ENCODE data around the gene BRD3.
A peak's percentile ranks its signal among the peaks of the same experiment; 100 is the strongest.
"Not testable (repeated sequence)": the region's sequence is repeated elsewhere in the genome, so short reads cannot be mapped to it uniquely, and the experiment has no call there.

Gene BRD3

DNA sequence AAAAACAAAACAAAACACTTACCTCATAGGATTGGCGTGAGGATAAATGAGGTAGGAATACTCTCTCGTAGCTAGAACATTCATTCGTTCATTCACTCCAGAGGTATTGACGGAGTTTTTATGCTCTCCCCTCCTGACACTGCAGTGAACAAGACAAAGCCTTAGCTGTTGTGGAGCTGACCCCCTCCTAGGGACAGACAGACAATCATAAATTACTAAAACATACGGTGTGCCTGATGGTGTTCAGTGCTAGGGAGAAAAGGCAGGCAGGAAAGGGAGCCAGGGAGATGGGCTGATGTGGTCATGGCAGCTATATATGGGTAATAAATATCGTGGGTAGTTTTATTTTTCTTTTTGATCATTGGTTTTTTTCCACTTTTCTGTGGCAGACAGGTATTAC, 5.7 kb upstream of the BRD3 start:
- Histone ChIP-seq H3K9ac (ENCODE audit: low read depth, low read length) (no peak overlapping the region), H3K9me3 (ENCODE audit: control insufficient read depth, insufficient read depth, low read length) (peaks cover 6% of the 10 kb centered on the region), H3K36me3 (ENCODE audit: insufficient read depth, low read length) (no peaks in the 10 kb centered on the region), H3K4me1 (ENCODE audit: insufficient read depth, low read length) (no peaks in the 10 kb centered on the region)

DNA sequence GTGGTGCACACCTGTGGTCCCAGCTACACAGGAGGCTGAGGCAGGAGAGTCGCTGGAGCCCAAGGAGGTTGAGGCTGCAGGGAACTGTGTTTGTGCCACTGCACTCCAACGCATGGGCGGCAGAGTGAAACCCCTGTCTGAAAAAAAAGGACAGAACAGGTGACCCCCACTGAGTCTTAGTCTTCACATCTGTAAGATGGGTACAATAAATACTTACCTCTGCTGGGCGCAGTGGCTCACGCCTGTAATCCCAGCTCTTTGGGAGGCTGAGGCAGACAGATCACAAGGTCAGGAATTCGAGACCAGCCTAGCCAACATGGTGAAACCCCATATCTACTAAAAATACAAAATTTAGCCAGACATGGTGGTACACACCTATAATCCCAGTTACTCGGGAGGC, 4.9 kb upstream of the BRD3 start:
- H3K4me1 ChIP-seq (ENCODE audit: insufficient read depth, low read length); H3K9me3 ChIP-seq (ENCODE audit: control insufficient read depth, insufficient read depth, low read length); H3K9ac ChIP-seq (ENCODE audit: low read depth, low read length); H3K36me3 ChIP-seq (ENCODE audit: insufficient read depth, low read length): not testable (repeated sequence)

DNA sequence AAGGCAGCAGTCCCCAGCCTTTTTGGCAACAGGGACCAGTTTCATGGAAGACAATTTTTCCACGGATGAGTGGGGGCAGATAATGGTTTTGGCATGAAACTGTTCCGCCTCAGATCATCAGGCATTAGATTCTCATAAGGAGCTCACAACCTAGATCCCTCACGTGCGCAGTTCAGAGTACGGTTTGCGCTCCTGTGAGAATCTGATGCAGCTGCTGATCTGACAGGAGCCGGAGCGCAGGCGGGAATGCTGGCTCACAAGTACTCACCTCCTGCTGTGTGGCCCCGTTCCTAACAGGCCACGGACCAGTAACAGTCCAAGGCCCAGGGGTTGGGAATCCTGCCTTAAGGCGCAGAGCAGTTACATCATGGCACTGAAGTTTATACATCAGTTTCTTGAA, 3.3 kb upstream of the BRD3 start:
- Histone ChIP-seq H3K9me3 (ENCODE audit: control insufficient read depth, insufficient read depth, low read length) (peaks cover 6% of the 10 kb centered on the region), H3K9ac (ENCODE audit: low read depth, low read length) (no peak overlapping the region), H3K36me3 (ENCODE audit: insufficient read depth, low read length) (no peaks in the 10 kb centered on the region), H3K4me1 (ENCODE audit: insufficient read depth, low read length) (no peaks in the 10 kb centered on the region)

DNA sequence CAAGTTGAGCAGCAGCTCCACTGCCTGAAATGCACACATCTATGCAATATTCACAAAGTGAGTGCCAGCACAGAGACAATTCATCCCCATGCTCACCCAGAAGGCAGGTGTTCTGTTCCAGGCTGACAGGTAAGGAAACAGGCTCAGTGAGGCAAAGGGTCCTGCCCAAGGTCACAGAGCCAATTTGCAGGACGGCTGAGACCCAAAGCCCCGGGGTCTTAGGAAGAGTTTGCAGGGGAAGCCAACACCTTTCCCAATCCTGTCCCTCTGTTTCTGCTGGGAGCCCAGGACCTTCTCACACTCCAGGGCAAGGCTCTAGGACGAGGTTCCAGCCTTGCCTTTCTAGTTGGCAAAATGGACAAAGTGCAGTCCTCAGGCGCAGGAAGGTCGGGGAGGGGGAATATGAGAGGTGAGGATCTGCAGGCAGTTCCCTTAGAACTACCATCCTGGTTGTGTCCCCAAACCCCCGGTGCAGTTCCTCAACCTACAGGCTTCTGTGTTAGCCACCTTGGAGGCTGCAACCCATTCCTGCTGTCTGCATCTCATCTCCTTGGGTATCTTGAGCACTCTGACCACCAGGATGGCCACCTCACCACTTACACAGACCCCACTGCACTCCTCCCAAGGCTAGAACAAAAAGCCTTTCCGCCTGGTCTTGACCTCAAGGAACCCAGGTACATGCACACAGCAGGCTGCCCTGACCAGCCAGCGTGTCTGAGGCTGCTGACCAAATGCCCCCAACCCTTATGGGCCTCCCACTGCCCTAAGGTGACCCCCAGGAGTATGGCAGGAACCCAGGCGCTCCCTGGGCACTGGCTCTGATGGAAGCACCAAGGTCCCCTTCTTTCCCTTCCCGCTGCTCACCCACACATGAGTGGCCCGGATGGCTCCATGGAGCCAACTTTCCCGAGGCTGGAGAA, 1.9 kb upstream of the BRD3 start:
- Histone ChIP-seq H3K9me3 (ENCODE audit: control insufficient read depth, insufficient read depth, low read length) (peaks cover 6% of the 10 kb centered on the region), H3K9ac (ENCODE audit: low read depth, low read length) (no peak overlapping the region), H3K36me3 (ENCODE audit: insufficient read depth, low read length) (no peaks in the 10 kb centered on the region), H3K4me1 (ENCODE audit: insufficient read depth, low read length) (peaks cover 6% of the 10 kb centered on the region)

DNA sequence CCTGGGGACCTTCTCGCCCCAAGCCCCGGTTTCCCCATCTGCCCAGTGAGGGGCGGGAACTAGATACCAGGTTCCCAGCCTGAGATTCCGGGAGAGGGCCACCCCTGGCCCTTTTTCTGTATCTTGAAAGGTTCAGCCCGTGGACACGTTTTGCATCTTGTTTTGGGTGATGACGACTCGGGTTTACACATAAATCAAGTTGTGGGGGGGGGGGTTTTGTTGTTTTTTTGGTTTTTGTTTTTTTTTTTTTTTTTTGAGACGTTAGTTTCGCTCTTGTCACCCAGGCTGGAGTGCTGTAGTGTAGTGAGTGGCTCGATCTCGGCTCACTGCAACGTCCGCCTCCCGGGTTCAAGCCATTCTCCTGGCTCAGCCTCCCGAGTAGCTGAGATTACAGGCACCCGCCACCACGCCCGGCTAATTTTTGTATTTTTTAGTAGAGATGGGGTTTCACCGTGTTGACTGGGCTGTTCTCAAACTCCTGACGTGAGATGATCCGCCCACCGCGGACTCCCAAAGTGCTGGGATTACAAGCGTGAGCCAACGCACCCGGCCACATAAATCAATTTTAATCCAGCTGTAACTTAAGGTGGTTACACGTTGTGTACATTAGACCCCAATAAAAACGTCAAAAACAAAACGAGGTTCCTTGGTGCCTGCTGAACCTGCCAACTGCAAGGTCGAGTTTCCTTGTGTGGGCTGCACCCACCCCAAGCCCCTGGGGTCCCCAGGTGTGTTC, 1.1 kb upstream of the BRD3 start:
- no peaks in the 10 kb centered on the region for H3K36me3 ChIP-seq (ENCODE audit: insufficient read depth, low read length)
- H3K9ac ChIP-seq (ENCODE audit: low read depth, low read length) = peak overlapping the region; percentile 66
- H3K9me3 ChIP-seq (ENCODE audit: control insufficient read depth, insufficient read depth, low read length) = peaks cover 6% of the 10 kb centered on the region
- H3K4me1 ChIP-seq (ENCODE audit: insufficient read depth, low read length) = peaks cover 6% of the 10 kb centered on the region

DNA sequence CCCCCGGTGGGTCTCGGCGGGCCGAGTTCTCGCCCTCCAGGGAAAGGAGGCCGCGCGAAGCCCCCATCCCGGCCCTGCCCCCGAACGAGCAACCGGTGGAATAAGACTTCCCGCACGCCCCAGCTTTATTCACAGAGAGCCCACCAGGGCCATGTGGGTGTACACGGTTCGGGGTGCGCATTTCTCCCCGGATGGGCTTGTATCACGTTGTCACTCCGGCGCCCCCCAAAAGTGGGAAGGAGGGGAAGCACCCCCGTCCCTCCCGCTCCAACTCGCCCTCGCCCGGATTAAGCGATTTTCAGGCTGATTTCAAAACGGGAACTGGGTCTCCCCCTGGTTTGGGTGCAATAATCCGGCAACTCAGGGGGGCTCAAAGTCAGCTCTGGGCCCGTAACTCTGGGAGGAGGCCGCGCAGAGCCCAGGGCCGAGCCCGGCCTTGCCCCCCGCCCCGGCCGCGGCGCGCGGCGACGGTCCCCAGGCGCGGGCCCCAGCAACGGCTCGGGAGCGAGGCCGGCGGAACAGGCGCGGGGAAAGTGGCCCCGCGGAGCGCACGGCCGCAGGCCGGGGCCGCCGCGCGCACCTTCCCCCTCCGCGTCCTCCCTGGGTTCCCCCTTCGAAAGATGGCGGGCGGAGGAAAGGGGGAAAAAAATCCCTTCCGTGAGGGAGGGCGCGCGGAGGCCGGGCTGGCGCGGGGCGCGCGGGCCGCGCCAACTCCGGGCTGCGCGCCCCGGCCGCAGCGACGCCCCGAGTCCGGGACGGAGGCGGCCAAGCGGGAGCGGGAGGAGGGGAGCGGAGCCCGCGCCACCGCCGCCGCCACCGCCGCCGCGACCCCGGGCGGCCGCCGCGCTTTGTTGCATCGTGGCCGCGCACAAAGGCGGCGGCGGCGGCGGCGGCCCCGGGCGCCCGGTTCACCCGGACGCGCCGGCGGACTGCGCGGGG, 644 bp downstream of the BRD3 start:
- H3K36me3 ChIP-seq (ENCODE audit: insufficient read depth, low read length) = no peaks in the 10 kb centered on the region
- H3K9ac ChIP-seq (ENCODE audit: low read depth, low read length) = peak overlapping the region; percentile 98
- peaks cover 3% of the 10 kb centered on the region; the same call in 1 of the 2 replicates for H3K9me3 ChIP-seq (ENCODE audit: control insufficient read depth, insufficient read depth, low read length)
- peaks cover 10% of the 10 kb centered on the region for H3K4me1 ChIP-seq (ENCODE audit: insufficient read depth, low read length)

DNA sequence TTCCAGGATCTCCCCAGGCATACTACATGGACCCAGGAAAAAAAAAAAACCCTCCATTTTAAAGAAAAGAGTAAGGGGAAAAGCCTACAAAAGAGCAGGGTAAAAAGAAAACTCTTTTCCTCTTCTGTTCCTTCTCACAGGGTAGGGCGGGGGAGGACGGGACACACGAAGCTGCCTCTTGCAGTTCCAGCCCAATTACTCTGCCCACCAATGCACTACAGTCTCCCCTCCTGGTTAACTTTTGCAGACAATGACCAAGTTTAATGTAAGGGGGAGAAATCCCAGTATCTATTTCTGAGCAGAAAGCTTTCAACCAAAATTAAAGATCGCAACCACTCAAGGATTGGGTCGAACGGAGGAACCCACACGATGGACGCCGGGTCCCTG, 1.3 kb downstream of the BRD3 start:
- peaks cover 10% of the 10 kb centered on the region for H3K4me1 ChIP-seq (ENCODE audit: insufficient read depth, low read length)
- no peaks in the 10 kb centered on the region for H3K36me3 ChIP-seq (ENCODE audit: insufficient read depth, low read length)
- peak overlapping the region; percentile 98 for H3K9ac ChIP-seq (ENCODE audit: low read depth, low read length)
- H3K9me3 ChIP-seq (ENCODE audit: control insufficient read depth, insufficient read depth, low read length) = peaks cover 3% of the 10 kb centered on the region; the same call in 1 of the 2 replicates

DNA sequence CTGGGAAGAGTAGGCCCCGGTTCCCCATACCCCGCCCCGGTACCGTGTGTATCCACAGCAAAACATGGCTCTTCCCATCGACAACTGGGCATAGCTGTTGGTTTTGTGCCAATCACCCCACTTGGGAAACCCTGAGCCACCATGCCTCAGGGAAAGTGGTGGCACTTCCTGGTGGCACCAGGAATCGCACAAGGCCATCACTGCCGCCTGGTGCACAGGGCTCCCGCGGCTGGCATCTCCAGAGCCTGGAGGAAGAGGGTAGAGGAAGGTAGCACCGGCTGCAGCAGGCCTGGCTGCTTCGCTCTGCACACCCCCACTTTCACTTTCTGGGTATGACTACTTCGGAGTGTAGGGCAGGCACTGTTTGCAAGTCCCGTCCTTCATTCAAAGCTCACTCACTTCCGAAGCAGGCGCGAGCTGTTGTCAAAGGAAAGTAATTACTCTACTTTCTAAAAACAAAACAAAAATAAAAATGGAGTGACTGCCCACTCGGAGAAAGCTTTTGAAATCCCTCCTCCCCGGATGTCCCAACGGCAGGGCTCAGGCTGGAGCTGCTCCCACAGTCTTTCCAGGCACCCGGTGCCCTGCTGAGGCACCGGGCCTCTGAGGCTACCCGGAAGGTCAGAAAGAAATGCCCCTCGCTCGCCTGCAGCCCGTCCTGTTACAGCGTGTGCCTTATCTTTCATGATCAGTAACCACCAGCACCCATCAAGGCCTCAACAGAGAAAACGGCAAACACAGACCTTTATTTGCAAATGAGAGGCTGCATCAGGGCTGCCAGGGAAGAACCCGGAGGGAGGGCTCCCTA, 2.0 kb downstream of the BRD3 start:
- H3K9ac ChIP-seq (ENCODE audit: low read depth, low read length) = peak overlapping the region; percentile 98
- no peaks in the 10 kb centered on the region for H3K9me3 ChIP-seq (ENCODE audit: control insufficient read depth, insufficient read depth, low read length)
- peaks cover 10% of the 10 kb centered on the region for H3K4me1 ChIP-seq (ENCODE audit: insufficient read depth, low read length)
- H3K36me3 ChIP-seq (ENCODE audit: insufficient read depth, low read length) = no peaks in the 10 kb centered on the region

DNA sequence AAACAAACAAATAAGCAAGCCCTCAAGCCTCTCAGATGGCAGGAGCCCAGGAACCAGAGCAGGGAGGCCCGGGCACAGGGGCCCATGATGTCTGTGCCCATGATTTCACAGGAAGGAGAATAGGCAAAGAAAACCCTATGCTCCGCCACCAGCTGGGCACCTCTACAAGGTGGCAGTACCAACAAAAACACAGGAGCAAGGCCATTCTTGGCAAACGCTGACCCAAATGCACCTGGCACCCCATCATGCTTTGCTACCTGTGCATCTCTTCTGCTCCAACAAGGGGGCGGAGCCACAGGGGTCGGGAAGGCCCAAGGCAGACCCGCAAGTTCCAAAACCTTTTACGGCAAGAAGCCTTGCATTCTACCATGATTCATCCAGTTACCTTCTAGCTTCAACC, 3.1 kb downstream of the BRD3 start:
- H3K9ac ChIP-seq (ENCODE audit: low read depth, low read length) = no peak overlapping the region
- no peaks in the 10 kb centered on the region for H3K9me3 ChIP-seq (ENCODE audit: control insufficient read depth, insufficient read depth, low read length)
- H3K36me3 ChIP-seq (ENCODE audit: insufficient read depth, low read length) = no peaks in the 10 kb centered on the region
- peaks cover 10% of the 10 kb centered on the region for H3K4me1 ChIP-seq (ENCODE audit: insufficient read depth, low read length)

DNA sequence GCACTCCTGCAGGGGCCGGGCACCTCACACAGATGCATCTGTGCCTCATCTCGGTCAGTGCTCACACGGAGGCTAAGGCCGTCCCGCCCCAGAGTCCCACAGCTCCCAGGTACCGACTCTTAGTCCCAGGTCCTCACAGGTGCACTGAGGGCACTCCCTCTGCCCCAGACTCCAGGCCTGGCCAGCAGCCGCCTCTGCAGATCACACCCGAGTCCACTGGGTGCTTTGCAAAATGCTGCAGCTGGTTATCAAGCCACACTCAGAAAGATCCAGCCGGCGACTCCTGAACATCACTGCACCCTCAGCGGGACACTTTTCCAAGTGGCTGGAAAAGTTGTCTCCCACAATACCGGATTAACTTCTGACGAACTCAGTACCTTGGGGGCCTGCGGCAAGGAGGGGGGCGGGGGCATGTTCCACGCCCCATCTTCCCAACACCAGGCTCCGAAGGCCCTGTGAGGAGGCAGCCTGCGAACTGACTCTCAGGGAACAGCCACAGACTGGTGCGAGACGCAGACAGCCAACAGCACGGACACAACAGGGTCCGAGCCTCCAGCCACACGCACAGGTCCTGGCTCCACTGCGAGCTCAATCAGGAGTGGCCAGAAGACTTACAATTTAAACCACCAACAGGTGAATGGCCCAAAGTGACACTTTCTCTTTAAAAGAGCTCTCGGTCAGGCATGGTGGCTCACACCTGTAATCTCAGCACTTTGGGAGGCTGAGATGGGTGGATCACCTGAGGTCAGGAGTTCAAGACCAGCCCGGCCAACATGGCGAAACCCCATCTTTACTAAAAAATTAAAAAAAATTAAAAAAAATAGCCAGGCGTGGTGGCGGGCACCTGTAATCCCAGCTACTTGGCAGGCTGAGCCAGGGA, 4.0 kb downstream of the BRD3 start:
- peaks cover 10% of the 10 kb centered on the region for H3K4me1 ChIP-seq (ENCODE audit: insufficient read depth, low read length)
- H3K36me3 ChIP-seq (ENCODE audit: insufficient read depth, low read length) = no peaks in the 10 kb centered on the region
- H3K9me3 ChIP-seq (ENCODE audit: control insufficient read depth, insufficient read depth, low read length) = no peaks in the 10 kb centered on the region
- no peak overlapping the region for H3K9ac ChIP-seq (ENCODE audit: low read depth, low read length)

DNA sequence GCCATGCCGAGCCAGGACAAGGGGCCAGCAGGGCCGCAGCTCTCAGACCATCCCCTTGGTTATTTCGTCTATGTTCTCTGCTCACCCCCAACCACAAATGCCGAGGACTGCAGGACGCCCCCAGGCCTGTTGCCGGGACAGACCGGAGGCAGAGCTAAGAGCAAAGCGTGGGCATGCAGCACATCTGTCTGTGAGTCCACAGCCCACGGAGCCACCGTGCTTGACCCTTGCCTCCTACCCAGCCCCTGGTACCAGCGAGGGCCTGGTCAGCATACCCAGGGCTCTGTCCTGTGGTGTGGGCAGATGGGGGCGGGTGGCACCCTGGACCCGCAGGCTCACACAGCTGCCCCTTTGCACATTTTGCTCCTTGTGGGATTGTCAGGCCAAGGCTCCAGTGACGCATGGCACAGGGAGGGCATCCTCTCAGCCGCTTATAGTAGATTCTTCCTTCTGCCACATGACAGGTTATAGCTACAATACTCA, 4.7 kb downstream of the BRD3 start:
- no peak overlapping the region for H3K9ac ChIP-seq (ENCODE audit: low read depth, low read length)
- H3K9me3 ChIP-seq (ENCODE audit: control insufficient read depth, insufficient read depth, low read length) = no peaks in the 10 kb centered on the region
- H3K4me1 ChIP-seq (ENCODE audit: insufficient read depth, low read length) = peaks cover 10% of the 10 kb centered on the region
- no peaks in the 10 kb centered on the region for H3K36me3 ChIP-seq (ENCODE audit: insufficient read depth, low read length)

DNA sequence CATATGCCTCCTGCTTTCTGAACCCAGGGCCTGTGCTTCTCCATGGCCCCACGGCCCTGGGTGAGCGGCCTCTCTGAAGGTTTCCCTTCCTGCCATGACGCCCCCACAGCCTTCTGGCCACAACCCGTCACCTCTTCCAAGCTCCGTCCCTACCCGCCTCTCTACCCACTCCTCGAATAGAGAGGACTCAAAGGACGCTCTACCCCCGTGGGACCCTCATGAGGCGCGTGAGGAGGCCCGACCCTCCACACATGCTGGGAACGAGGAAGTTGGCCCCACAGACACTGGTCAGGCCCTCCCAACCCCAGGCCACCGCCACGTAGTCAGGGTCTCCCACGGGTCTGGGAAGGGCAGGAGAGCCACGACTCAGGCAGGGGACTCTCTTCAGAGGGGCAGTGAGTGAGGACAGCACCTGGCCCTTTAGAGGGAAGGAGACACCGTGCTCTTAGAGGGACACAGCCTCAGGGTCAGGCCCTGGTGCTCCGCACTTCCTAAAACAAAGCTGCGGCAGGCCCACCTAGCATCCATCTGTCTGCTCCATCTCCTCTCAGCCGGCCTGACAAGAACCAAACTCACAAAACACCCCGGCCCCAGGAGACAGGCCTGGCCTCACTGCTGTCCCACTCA, 5.3 kb downstream of the BRD3 start:
- peaks cover 10% of the 10 kb centered on the region for H3K4me1 ChIP-seq (ENCODE audit: insufficient read depth, low read length)
- H3K36me3 ChIP-seq (ENCODE audit: insufficient read depth, low read length) = no peaks in the 10 kb centered on the region
- no peak overlapping the region for H3K9ac ChIP-seq (ENCODE audit: low read depth, low read length)
- no peaks in the 10 kb centered on the region for H3K9me3 ChIP-seq (ENCODE audit: control insufficient read depth, insufficient read depth, low read length)

All from ES-I3 (cell line).